GM12874 (cell line): ENCODE measurements around the gene PBOV1.

Experiments
- TF ChIP-seq, protein P1 (sequence below): IDR thresholded peaks from 2 replicates; pipeline ENCODE4 v1.5.1; 2011; ENCODE audit warnings: low read depth, mild to moderate bottlenecking, control low read depth, low read length, moderate library complexity; ENCODE audit not compliant: insufficient read depth

PBOV1 gene

DNA sequence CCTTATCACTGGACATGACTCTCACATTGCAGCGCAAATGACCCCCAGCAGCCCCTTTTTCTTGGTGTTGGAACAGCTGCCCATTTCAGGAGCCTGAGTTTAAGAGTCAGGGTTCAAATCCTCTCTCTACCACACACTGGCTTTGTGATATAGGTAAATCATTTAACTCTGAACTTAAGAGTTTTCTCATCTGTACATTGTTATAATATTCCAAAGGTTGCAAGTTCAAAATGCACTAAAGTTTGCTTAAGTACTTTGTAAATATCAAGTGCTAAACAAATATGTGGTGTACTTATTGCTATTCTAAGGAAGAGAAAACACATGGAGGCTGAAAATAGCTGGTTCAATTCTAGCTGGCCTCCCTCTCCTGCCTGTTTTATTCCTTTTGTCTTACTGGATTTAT is 39.3 kb upstream of the PBOV1 start:
- TF ChIP-seq, protein P1, sequence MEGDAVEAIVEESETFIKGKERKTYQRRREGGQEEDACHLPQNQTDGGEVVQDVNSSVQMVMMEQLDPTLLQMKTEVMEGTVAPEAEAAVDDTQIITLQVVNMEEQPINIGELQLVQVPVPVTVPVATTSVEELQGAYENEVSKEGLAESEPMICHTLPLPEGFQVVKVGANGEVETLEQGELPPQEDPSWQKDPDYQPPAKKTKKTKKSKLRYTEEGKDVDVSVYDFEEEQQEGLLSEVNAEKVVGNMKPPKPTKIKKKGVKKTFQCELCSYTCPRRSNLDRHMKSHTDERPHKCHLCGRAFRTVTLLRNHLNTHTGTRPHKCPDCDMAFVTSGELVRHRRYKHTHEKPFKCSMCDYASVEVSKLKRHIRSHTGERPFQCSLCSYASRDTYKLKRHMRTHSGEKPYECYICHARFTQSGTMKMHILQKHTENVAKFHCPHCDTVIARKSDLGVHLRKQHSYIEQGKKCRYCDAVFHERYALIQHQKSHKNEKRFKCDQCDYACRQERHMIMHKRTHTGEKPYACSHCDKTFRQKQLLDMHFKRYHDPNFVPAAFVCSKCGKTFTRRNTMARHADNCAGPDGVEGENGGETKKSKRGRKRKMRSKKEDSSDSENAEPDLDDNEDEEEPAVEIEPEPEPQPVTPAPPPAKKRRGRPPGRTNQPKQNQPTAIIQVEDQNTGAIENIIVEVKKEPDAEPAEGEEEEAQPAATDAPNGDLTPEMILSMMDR, result no peak

DNA sequence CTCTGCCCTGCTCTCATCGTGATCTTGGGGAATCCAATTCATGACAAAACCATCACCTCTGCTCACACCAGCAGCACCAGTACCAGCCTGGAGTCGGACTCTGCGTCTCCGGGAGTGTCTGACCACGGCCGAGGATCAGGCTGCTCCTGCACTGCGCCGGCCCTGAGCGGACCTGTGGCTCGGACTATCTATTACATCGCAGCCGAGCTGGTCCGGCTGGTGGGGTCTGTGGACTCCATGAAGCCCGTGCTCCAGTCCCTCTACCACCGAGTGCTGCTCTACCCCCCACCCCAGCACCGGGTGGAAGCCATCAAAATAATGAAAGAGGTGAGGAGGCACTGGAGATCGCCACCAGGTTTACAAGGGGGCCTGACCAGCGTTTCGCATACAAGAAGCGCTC is 37.2 kb upstream of the PBOV1 start:
- TF ChIP-seq, protein P1, result no peak

DNA sequence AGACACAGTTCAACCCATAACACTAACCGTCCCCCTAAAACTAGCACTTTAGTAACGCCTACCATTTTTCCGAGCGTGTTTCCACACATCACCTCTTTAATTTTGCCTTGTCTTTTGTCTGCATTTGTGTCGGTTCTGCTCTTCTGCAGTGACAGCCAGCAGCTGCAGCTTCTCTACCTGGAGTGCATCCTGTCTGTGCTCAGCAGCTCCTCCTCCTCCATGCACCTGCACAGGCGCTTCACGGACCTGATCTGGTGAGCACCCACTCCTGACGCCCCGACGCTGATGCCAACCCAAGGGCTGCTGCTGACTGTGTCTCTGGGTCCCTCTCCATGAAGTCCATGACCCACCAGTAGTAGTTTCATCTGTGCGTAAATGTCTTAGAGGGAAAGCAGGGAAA is 35.4 kb upstream of the PBOV1 start:
- TF ChIP-seq, protein P1, result no peak

DNA sequence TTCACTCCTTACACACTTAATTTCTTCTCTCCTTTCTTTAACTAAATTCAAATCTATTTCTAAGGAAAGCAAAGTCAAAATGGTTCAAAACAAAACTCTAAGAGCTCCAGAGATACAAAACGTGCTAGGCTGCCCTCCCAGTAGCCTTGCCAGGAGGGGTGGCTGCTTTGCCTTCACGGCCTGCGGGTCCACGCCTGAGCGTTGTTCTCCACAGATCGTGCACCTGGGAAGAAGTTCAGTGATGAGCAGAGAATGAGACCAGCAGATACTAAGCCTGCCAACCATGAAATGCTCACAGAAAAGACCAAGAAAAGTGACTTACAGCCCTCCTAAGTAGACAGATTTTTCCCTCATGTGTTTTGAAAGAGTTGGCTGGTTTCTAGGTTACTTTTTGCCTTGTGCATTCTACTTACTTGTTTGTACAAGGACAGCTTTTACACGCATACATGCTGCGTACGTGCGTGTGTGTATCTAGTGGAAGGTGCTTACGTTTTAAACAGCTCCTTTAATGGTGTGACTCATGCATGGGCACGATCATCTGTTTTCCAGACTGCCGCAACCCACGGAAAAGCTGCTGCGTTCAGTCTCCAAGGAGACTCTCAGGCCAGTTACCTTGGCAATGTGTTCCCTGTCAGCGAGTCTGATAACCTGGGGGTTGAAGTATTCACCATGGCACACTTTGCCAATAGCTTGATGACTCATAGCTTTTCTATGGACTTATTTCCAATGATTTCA is 32.4 kb upstream of the PBOV1 start:
- TF ChIP-seq, protein P1, result no peak

DNA sequence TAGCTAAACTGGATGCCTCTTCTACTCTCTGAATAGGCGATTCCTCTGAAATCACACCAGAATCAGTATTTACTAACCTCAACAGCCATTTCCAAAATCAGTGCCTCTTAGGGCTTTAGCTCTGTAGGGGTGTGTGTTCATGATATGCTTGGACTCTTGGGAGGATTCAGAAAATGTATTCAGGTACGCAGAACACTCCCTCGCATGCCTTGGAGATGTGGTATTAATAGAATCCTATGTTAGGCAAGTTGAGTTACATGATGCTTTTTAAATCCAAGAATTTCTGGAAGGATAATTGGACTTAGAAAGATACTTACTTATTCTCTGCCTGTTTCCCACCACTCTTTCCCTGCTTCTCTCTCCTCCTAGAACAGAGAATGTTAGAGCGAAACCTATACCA is 31.8 kb upstream of the PBOV1 start:
- TF ChIP-seq, protein P1, result no peak

DNA sequence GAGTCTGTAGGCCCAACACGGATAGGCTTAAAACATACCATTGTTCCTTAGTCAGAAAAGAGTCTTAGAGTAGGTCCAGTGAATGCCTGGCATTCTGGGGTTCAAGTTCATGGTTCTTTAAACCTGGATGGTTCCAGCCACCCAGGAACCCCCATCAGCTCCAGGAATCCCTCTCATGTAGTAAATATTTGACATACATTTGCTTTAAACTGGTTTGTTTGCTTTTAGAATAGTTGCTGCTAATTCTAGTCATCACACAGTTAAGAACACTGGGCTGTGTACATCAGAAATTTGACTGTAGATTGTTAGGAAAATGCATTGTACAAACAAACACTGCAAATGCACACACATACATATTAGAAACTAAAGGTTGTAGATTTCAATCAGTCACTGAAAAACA is 30.6 kb upstream of the PBOV1 start:
- TF ChIP-seq, protein P1, result no peak

DNA sequence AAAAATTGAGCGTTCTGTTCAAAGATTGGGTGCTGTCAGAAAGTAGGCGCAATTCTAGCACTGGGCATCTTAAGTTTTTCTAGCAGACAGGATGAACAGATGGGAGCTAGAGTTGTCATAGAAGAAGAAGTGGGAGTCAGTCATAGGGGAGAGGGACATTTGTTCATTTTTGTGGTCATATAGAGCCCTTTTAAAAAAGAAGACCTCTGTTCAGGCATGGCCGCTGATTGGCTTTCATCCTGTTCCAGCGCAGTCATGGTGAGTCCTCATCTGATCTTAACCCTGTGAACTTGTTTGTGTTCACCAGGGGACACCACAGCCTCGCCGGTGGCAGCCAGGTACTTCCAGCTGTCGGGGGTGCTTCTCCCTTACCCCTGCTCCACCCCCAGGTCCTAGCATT is 29.7 kb upstream of the PBOV1 start:
- TF ChIP-seq, protein P1, result no peak
